HCT116 (cell line): ENCODE results near the gene MRPS16. TPM values are rescaled to one million over a fixed set of nuclear protein-coding genes. Genes with fewer than 3 reads are reported as not detected.

Experiments
- ATAC-seq: fragments of 200-7000 bp; cut with Tn5 transposase; 2 replicates; pipeline ENCODE4 v1.9.1; 2020; ENCODE audit warnings: mild to moderate bottlenecking, moderate library complexity
- BruUV-seq: library from RNA; stranded (reverse); fragments of 400-500 nt; replicated peaks from 2 replicates; lab custom pipeline; 2021; lab: Mats Ljungman, UMichigan
- CTCF ChIA-PET: fragments of 300-600 bp; sonication (Branson Sonifier 250); formaldehyde crosslinking; loops from one replicate; lab custom pipeline; 2021; ENCODE audit warnings: antibody characterized with exemption; lab: Charles Lee
- POLR2A ChIA-PET: fragments of 300-600, 350-600 bp; sonication (Branson Sonifier 250); formaldehyde crosslinking; loops from one replicate; lab custom pipeline; 2021; ENCODE audit warnings: antibody characterized with exemption; lab: Charles Lee
- RAD21 ChIA-PET, 2 experiments: fragments of 300-600 bp; sonication (Branson Sonifier 250); formaldehyde crosslinking; loops; one replicate each; lab custom pipeline; 2023; ENCODE audit warnings: low total read pairs in 2 of 2; ENCODE audit not compliant: uncharacterized antibody in 2 of 2, unreplicated experiment in 2 of 2, low non-redundant PET in 1 of 2; lab: Charles Lee
- DNase-seq: peaks from one replicate; pipeline ENCODE4 v3.0.0-alpha.2; 2010; ENCODE audit warnings: low read depth, low spot score
- H2AFZ ChIP-seq: fragments of 200-600 bp; shearing (Covaris generic), sonication (generic); 2 replicates; pipeline ENCODE4 v1.6.1; 2017; ENCODE audit warnings: low read depth, mixed run types, mixed read lengths, antibody characterized with exemption, low read length; ENCODE audit not compliant: poor library complexity, severe bottlenecking
- H3K27ac ChIP-seq: 2 replicates; pipeline ENCODE4 v1.5.1; 2012; ENCODE audit warnings: low read depth, low read length
- H3K27me3 ChIP-seq: fragments of 200-600 bp; sonication (generic); 2 replicates; pipeline ENCODE4 v1.6.1; 2016; ENCODE audit warnings: mixed run types, low read length, mixed read lengths; ENCODE audit not compliant: insufficient read depth
- H3K36me3 ChIP-seq, 2 experiments: fragments of 200-500 bp in 1 of 2; fragments of 200-600 bp in 1 of 2; sonication (Bioruptor generic) in 1 of 2; sonication (generic) in 1 of 2; 2 replicates each; pipeline versions ENCODE4 v1.5.1 to v1.6.1; 2014 to 2016; ENCODE audit warnings: low read length in 2 of 2, inconsistent platforms in 1 of 2, mixed read lengths in 1 of 2, mixed run types in 1 of 2; ENCODE audit not compliant: insufficient read depth in 2 of 2, control insufficient read depth in 1 of 2
- H3K4me1 ChIP-seq, 2 experiments: fragments of 200-600 bp in 1 of 2; sonication (generic) in 1 of 2; 2 replicates each; pipeline versions ENCODE4 v1.5.1 to v1.6.1; 2012 to 2017; ENCODE audit warnings: low read length in 2 of 2, inconsistent platforms in 1 of 2, mild to moderate bottlenecking in 1 of 2, mixed read lengths in 1 of 2, mixed run types in 1 of 2, moderate library complexity in 1 of 2; ENCODE audit not compliant: insufficient read depth in 2 of 2, control insufficient read depth in 1 of 2
- H3K4me2 ChIP-seq: fragments of 200-600 bp; sonication (generic); 2 replicates; pipeline ENCODE4 v1.6.1; 2017; ENCODE audit warnings: mixed run types, low read length, mixed read lengths
- H3K4me3 ChIP-seq, 2 experiments: fragments of 200-600 bp in 1 of 2; sonication (generic) in 1 of 2; replicated peaks in 1 of 2; 2 replicates each; pipeline ENCODE4 v1.5.1; 2011 to 2016; ENCODE audit warnings: low read length in 2 of 2, control low read depth in 1 of 2, low read depth in 1 of 2, mild to moderate bottlenecking in 1 of 2, mixed read lengths in 1 of 2, mixed run types in 1 of 2
- H3K79me2 ChIP-seq: fragments of 200-600 bp; sonication (generic); 2 replicates; pipeline ENCODE4 v1.6.1; 2017; ENCODE audit warnings: mild to moderate bottlenecking, mixed run types, low read length, moderate library complexity, mixed read lengths; ENCODE audit not compliant: insufficient read depth
- H3K9ac ChIP-seq: fragments of 200-600 bp; sonication (generic); 2 replicates; pipeline ENCODE4 v1.6.1; 2016; ENCODE audit warnings: low read length, mixed read lengths
- H3K9me2 ChIP-seq: fragments of 200-600 bp; sonication (generic), shearing (Covaris generic); 2 replicates; pipeline ENCODE4 v1.6.1; 2017; ENCODE audit warnings: mixed run types, mild to moderate bottlenecking, moderate library complexity; ENCODE audit not compliant: insufficient read depth
- H3K9me3 ChIP-seq, 2 experiments: fragments of 200-500 bp in 1 of 2; fragments of 200-600 bp in 1 of 2; sonication (Bioruptor generic) in 1 of 2; sonication (generic) in 1 of 2; 2 replicates each; pipeline ENCODE4 v1.6.1; 2014 to 2017; ENCODE audit warnings: low read length in 2 of 2, mixed read lengths in 2 of 2, inconsistent platforms in 1 of 2, low read depth in 1 of 2, mild to moderate bottlenecking in 1 of 2, mixed run types in 1 of 2, moderate library complexity in 1 of 2; ENCODE audit not compliant: control insufficient read depth in 1 of 2, insufficient read depth in 1 of 2
- H4K20me1 ChIP-seq: fragments of 200-600 bp; sonication (generic), shearing (Covaris generic); 2 replicates; pipeline ENCODE4 v1.6.1; 2017; ENCODE audit warnings: mixed run types, mild to moderate bottlenecking, moderate library complexity; ENCODE audit not compliant: insufficient read depth
- CBX3 ChIP-seq: IDR thresholded peaks from 2 replicates; pipeline ENCODE4 v1.6.1; 2012; ENCODE audit warnings: low read depth
- CEBPB ChIP-seq: IDR thresholded peaks from 2 replicates; pipeline ENCODE4 v1.6.1; 2012; ENCODE audit warnings: low read depth
- CTCF ChIP-seq, 3 experiments: fragments of 200-600 bp in 1 of 3; sonication (generic) in 1 of 3; IDR thresholded peaks in 2 of 3; conservative IDR thresholded peaks in 1 of 3; 2 replicates each; pipeline ENCODE4 v1.5.1; 2012 to 2017; ENCODE audit warnings: low read depth in 2 of 3, low read length in 2 of 3, antibody characterized with exemption in 1 of 3, borderline replicate concordance in 1 of 3, control low read depth in 1 of 3, mild to moderate bottlenecking in 1 of 3, mixed read lengths in 1 of 3, mixed run types in 1 of 3, moderate library complexity in 1 of 3; ENCODE audit not compliant: insufficient read depth in 1 of 3
- ELF1 ChIP-seq: IDR thresholded peaks from 2 replicates; pipeline ENCODE4 v1.6.1; 2012; ENCODE audit warnings: low read depth, borderline replicate concordance
- EZH2 ChIP-seq: fragments of 200-600 bp; sonication (generic); IDR thresholded peaks from 2 replicates; pipeline ENCODE4 v1.6.1; 2017; ENCODE audit warnings: antibody characterized with exemption, mixed run types
- EZH2phosphoT487 ChIP-seq: fragments of 200-600 bp; IDR thresholded peaks from 2 replicates; pipeline ENCODE4 v1.6.1; 2018; ENCODE audit warnings: antibody characterized with exemption, borderline replicate concordance
- FOSL1 ChIP-seq: IDR thresholded peaks from 2 replicates; pipeline ENCODE4 v1.6.1; 2012; ENCODE audit warnings: low read depth
- POLR2AphosphoS5 ChIP-seq: IDR thresholded peaks from 2 replicates; pipeline ENCODE4 v1.6.1; 2011; ENCODE audit warnings: mild to moderate bottlenecking, low read depth, low read length, moderate library complexity
- RAD21 ChIP-seq: IDR thresholded peaks from 2 replicates; pipeline ENCODE4 v1.6.1; 2012; ENCODE audit warnings: low read depth, mild to moderate bottlenecking
- SIN3A ChIP-seq: IDR thresholded peaks from 2 replicates; pipeline ENCODE4 v1.6.1; 2012; ENCODE audit warnings: low read depth
- SRF ChIP-seq: IDR thresholded peaks from 2 replicates; pipeline ENCODE4 v1.6.1; 2012; ENCODE audit warnings: low read depth
- TCF7L2 ChIP-seq: IDR thresholded peaks from 2 replicates; pipeline ENCODE4 v1.7.0; 2011; ENCODE audit warnings: borderline replicate concordance, inconsistent platforms; ENCODE audit not compliant: insufficient read depth, insufficient read length; ENCODE audit errors: extremely low read depth
- YY1 ChIP-seq: IDR thresholded peaks from 2 replicates; pipeline ENCODE4 v1.6.1; 2011; ENCODE audit warnings: low read length, low read depth, moderate library complexity, mild to moderate bottlenecking; ENCODE audit not compliant: insufficient replicate concordance; ENCODE audit errors: extremely low read depth
- ZFX ChIP-seq: fragments of 450-650 bp; IDR thresholded peaks from 2 replicates; pipeline ENCODE4 v1.6.1; 2017
- ZNF274 ChIP-seq: fragments of 200-500 bp; sonication (Bioruptor generic); IDR thresholded peaks from 2 replicates; pipeline ENCODE4 v1.6.1; 2014; ENCODE audit warnings: mild to moderate bottlenecking, low read depth, low read length, inconsistent platforms
- intact Hi-C: fragments of 100-400 bp; cut with micrococcal nuclease; formaldehyde crosslinking; loops from 2 replicates; pipeline ENCODE4 v1.10.0; 2022
- total RNA-seq: library from RNA; stranded (reverse); gene quantifications from one replicate; pipeline ENCODE4 v1.2.1, GENCODE V29; 2021; ENCODE audit not compliant: unreplicated experiment
- TF ChIP-seq, protein P1 (sequence below): IDR thresholded peaks from 2 replicates; pipeline ENCODE4 v1.6.1; 2012; ENCODE audit warnings: low read depth

MRPS16 gene
- total RNA-seq, 1 experiment from 2014 or later, result 122 TPM

- TF ChIP-seq CTCF (IDR thresholded peaks at IDR 0.05 in 2 of 3, conservative IDR thresholded peaks at IDR 0.05 in 1 of 3; ENCODE audit: borderline replicate concordance in 1 of 3, insufficient read depth in 1 of 3, low read depth in 2 of 3, low read length in 2 of 3) (0 out of 6 replicates have a peak, but pooled peaks of 1 of the 3 experiments have one; percentile 8), CBX3 (peak; percentile 96)
These were observed 5.6 kb downstream of the MRPS16 start, which contains the start of gene DNAJC9 (continued) for GRCh38 chr10:73246646-73247508.

DNA sequence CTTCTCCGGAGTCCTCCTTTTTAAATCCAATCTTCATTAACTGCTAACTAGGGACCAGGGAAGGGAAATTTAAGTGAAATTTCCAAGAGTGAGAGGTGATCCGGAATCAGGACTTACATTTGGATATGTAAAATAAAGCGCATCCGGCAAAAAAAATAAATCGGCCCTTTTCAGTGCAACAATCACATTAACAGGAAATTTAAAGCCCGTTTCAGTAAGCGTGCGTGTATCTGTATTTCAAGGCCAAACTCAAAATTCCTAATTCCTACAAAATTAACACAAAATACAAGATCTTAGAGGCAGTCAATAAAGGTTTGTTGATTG is 6.2 kb downstream of the MRPS16 start:
- ATAC-seq (no peak), DNase-seq (no peak)
- ChIA-PET CTCF (interaction anchor here (1.0 to 1.4 kb wide), 3 partner anchors 12 to 152 kb away, joined by 3 to 5 read pairs (median 3); no protein-coding TSS in a partner anchor), POLR2A (interaction anchor here (0.8 to 2.6 kb wide), 7 partner anchors 8 to 971 kb away, joined by 3 to 14 read pairs (median 7); partner anchors contain the start of gene PPP3CB), RAD21 (no interaction called here)
- intact Hi-C loops, result loop anchor here (2.0 to 5.0 kb wide), 3 partner anchors 167 to 396 kb away; partner anchors contain the start of gene MYOZ1
- Histone ChIP-seq H3K9ac (peak overlapping the region; percentile 85), H3K4me2 (peak overlapping the region; percentile 84), H3K27me3 (no peaks in the 10 kb centered on the region), H3K27ac (peak overlapping the region; percentile 92), H3K9me3 (no peaks in the 10 kb centered on the region), H3K79me2 (peaks cover 89% of the 10 kb centered on the region), H2AFZ (no peak overlapping the region), H3K36me3 (peaks cover 35 to 57% of the 10 kb centered on the region in 2 experiments), H3K9me2 (no peaks in the 10 kb centered on the region), H3K4me1 (peaks cover 18 to 32% of the 10 kb centered on the region in 2 experiments), H3K4me3 (peak overlapping the region; percentile 67 to 86), H4K20me1 (peaks cover 7% of the 10 kb centered on the region; the same call in 1 of the 2 replicates)
- TSS peak; percentile 48 for BruUV-seq
- TF ChIP-seq CEBPB (no peak), RAD21 (no peak), EZH2 (no peak), ELF1 (no peak), SRF (no peak), ZNF274 (no peak), EZH2phosphoT487 (no peak), ZFX (no peak), TCF7L2 (no peak), SIN3A (no peak), POLR2AphosphoS5 (no peak), CBX3 (no peak), YY1 (no peak), FOSL1 (no peak)
- TF ChIP-seq, protein P1, sequence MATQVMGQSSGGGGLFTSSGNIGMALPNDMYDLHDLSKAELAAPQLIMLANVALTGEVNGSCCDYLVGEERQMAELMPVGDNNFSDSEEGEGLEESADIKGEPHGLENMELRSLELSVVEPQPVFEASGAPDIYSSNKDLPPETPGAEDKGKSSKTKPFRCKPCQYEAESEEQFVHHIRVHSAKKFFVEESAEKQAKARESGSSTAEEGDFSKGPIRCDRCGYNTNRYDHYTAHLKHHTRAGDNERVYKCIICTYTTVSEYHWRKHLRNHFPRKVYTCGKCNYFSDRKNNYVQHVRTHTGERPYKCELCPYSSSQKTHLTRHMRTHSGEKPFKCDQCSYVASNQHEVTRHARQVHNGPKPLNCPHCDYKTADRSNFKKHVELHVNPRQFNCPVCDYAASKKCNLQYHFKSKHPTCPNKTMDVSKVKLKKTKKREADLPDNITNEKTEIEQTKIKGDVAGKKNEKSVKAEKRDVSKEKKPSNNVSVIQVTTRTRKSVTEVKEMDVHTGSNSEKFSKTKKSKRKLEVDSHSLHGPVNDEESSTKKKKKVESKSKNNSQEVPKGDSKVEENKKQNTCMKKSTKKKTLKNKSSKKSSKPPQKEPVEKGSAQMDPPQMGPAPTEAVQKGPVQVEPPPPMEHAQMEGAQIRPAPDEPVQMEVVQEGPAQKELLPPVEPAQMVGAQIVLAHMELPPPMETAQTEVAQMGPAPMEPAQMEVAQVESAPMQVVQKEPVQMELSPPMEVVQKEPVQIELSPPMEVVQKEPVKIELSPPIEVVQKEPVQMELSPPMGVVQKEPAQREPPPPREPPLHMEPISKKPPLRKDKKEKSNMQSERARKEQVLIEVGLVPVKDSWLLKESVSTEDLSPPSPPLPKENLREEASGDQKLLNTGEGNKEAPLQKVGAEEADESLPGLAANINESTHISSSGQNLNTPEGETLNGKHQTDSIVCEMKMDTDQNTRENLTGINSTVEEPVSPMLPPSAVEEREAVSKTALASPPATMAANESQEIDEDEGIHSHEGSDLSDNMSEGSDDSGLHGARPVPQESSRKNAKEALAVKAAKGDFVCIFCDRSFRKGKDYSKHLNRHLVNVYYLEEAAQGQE, result no peak
